Kidney (tissue), 14 donors: ENCODE data around the gene CERS3. TPM values are rescaled to one million over a fixed set of nuclear protein-coding genes. Genes with fewer than 3 reads are reported as not detected.

Experiments
- DNase-seq, 5 donors: peaks; one replicate each; pipeline ENCODE4 v3.0.0-alpha.2; 2013 to 2020
- FAIRE-seq: peaks from 2 replicates; lab custom pipeline; 2012; peaks lifted over from hg19 to GRCh38; lab: Jason Lieb, UNC
- H3K27ac ChIP-seq, 2 donors: one replicate each; pipeline ENCODE4 v1.7.0; 2013; ENCODE audit warnings: low read depth in 2 of 2, low read length in 2 of 2, inconsistent platforms in 1 of 2
- H3K27me3 ChIP-seq: one replicate; pipeline ENCODE4 v1.7.1; 2013; ENCODE audit warnings: low read length, inconsistent platforms; ENCODE audit not compliant: control insufficient read depth, insufficient read depth
- H3K36me3 ChIP-seq, 3 donors: one replicate each; pipeline versions ENCODE4 v1.7.0 to v1.7.1; 2013; ENCODE audit warnings: low read length in 3 of 3, control low read depth in 1 of 3, inconsistent platforms in 1 of 3; ENCODE audit not compliant: insufficient read depth in 3 of 3, control insufficient read depth in 2 of 3
- H3K4me1 ChIP-seq, 3 donors: one replicate each; pipeline versions ENCODE4 v1.7.0 to v1.7.1; 2013; ENCODE audit warnings: low read length in 3 of 3, inconsistent platforms in 1 of 3, low read depth in 1 of 3; ENCODE audit not compliant: control insufficient read depth in 2 of 3, insufficient read depth in 2 of 3
- H3K4me3 ChIP-seq, 3 donors: one replicate each; pipeline versions ENCODE4 v1.7.0 to v1.8.1; 2013; ENCODE audit warnings: low read length in 3 of 3, control low read depth in 1 of 3, inconsistent platforms in 1 of 3
- H3K9ac ChIP-seq, 3 donors: one replicate each; pipeline versions ENCODE4 v1.7.0 to v1.7.1; 2013; ENCODE audit warnings: low read length in 3 of 3, control low read depth in 1 of 3, inconsistent platforms in 1 of 3
- H3K9me3 ChIP-seq, 3 donors: one replicate each; pipeline versions ENCODE4 v1.7.0 to v1.7.1; 2013; ENCODE audit warnings: low read length in 3 of 3, control low read depth in 1 of 3, inconsistent platforms in 1 of 3; ENCODE audit not compliant: control insufficient read depth in 2 of 3, insufficient read depth in 1 of 3
- intact Hi-C: fragments of 100-400 bp; cut with DNase I; formaldehyde crosslinking; loops from one replicate; pipeline ENCODE4 v1.11.1; 2022
- polyA plus RNA-seq: library from polyadenylated mRNA; stranded (reverse); fragments of 350-450 nt; fragmentation: Illumina TruSeq; extraction: RNeasy Lipid Tissue Mini Kit (QIAGEN cat#74804); gene quantifications from one replicate; pipeline ENCODE4 v1.2.3, GENCODE V29; 2014; ENCODE audit warnings: low read depth, low replicate concordance; ENCODE audit not compliant: insufficient read depth
- total RNA-seq: library from RNA; stranded (reverse); fragmentation: NEBNext Ultra II Directional; extraction: Animal tissue kit (Norgen Biotek cat#: 25700); gene quantifications from one replicate; pipeline ENCODE4 v1.2.1, GENCODE V29; 2021
- TF ChIP-seq, protein P1 (sequence below): IDR thresholded peaks from 3 replicates; pipeline ENCODE4 v1.5.1; 2012; ENCODE audit warnings: mild to moderate bottlenecking, moderate library complexity, borderline replicate concordance; ENCODE audit not compliant: insufficient read depth; ENCODE audit errors: extremely low read depth
- donor health status: control.
- donor health status: control.
- donor health status: control.
- donor health status: control.
- donor health status: control.
- donor health status: DM: yes; HTN: yes; CAD: no.
- donor health status: Normal renal cell carcinoma (clear cell type).

The CERS3 gene
- total and polyA plus RNA-seq, 2 donors from 2014 or later, result 0.31 TPM; not detected in 1

DNA sequence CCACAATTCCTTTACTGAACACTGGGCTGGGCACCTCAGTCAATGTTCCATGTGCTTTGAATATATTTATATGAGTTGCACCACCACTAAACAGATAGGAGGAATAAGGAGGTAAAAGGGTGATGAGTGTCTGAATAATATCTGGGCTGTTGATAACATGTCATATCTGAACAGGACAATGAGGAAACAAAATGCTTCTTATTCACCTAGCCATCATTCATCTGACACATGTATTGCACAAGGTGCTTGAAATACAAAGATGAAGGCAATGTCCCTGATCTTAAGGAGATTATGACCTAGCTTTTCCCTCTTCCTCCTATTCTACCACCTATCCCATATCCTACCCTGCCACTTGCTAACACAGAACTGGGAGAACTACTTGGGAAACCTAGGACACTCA, 8.0 kb upstream of the CERS3 start:
- no peaks in the 10 kb centered on the region for H3K36me3 ChIP-seq
- no peak overlapping the region for H3K27ac ChIP-seq
- FAIRE-seq (no peak), DNase-seq (no peak)
- intact Hi-C loops, result no loop called here
- H3K4me3 ChIP-seq, result no peak overlapping the region
- TF ChIP-seq, protein P1, sequence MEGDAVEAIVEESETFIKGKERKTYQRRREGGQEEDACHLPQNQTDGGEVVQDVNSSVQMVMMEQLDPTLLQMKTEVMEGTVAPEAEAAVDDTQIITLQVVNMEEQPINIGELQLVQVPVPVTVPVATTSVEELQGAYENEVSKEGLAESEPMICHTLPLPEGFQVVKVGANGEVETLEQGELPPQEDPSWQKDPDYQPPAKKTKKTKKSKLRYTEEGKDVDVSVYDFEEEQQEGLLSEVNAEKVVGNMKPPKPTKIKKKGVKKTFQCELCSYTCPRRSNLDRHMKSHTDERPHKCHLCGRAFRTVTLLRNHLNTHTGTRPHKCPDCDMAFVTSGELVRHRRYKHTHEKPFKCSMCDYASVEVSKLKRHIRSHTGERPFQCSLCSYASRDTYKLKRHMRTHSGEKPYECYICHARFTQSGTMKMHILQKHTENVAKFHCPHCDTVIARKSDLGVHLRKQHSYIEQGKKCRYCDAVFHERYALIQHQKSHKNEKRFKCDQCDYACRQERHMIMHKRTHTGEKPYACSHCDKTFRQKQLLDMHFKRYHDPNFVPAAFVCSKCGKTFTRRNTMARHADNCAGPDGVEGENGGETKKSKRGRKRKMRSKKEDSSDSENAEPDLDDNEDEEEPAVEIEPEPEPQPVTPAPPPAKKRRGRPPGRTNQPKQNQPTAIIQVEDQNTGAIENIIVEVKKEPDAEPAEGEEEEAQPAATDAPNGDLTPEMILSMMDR, result no peak
- H3K9ac ChIP-seq, result no peak overlapping the region
- no peaks in the 10 kb centered on the region for H3K4me1 ChIP-seq
- H3K27me3 ChIP-seq, result no peaks in the 10 kb centered on the region
- peaks cover 0 to 4% (median 0%) of the 10 kb centered on the region in 3 donors for H3K9me3 ChIP-seq

DNA sequence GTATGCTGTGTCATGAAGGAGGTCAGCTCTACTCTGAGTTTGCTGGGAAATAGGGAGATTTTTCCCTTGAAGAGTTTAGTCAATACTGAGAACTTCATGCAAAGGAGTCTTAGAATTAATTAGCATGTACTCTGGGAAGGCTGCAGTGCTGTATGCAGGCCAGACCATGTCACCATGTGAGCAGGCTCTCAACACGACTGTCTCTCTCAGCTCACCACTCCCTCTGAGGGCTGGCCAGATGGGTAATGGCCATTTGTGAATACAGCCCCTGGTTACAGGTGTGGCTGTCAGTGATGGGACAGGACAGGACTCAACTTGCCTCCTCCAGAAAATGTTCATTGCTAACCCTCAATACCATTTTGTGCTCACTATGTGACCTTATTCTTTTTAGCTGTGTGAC, 5.1 kb upstream of the CERS3 start:
- H3K9ac ChIP-seq, result no peak overlapping the region
- intact Hi-C loops, result no loop called here
- DNase-seq (no peak), FAIRE-seq (no peak)
- H3K4me1 ChIP-seq, result no peaks in the 10 kb centered on the region
- H3K36me3 ChIP-seq, result no peaks in the 10 kb centered on the region
- no peak overlapping the region for H3K4me3 ChIP-seq
- no peak overlapping the region for H3K27ac ChIP-seq
- TF ChIP-seq, protein P1, result no peak
- H3K9me3 ChIP-seq, result peaks cover 0 to 4% (median 0%) of the 10 kb centered on the region in 3 donors
- no peaks in the 10 kb centered on the region for H3K27me3 ChIP-seq

DNA sequence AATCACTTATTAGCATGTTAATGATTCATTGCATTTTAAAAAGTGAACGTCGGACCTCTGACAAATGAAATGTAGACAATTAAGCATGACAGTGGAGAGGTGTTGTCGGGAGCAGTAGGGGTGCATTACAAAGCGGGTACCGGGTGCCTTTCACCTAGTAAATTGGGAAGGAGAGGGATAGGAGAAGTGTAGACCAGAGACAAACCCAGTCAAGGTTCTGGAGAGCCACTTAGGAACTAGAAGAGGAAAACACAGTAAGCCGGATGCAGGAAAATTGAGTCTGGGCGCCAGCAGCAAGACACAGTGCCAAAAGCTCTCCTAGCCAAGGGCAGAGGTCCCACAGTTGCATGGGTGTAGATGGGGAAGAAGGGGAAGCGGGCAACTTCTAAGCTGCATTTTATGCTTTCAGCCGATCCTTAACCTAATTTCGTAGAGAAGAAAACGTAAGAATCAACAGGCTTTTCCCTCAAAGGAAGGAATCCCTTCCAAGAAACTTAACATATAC, 3.1 kb upstream of the CERS3 start:
- Histone ChIP-seq H3K27me3 (no peaks in the 10 kb centered on the region), H3K4me3 (no peak overlapping the region), H3K4me1 (no peaks in the 10 kb centered on the region), H3K9ac (no peak overlapping the region), H3K9me3 (no peaks in the 10 kb centered on the region), H3K36me3 (no peaks in the 10 kb centered on the region), H3K27ac (no peak overlapping the region)
- intact Hi-C loops, result no loop called here
- FAIRE-seq, result no peak
- TF ChIP-seq, protein P1, result no peak
- no peak for DNase-seq

DNA sequence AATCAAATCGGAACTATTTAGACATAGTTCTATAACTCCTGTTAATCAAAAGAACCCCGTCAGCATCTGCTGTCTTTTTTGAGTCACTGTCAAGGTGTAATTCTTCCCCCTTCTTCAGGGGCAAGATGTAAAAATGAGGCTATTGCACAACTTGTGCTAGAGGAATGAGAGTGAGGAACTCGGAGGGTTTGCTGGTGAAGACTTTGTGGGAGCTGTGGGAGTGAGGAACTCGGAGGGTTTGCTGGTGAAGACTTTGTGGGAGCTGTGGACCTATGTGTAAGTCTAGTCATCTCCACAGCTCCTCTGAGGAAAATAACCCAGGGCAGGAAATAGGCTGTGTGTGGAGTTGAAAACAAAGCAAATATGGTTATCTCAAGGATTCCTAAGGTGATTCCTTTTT, 2.5 kb upstream of the CERS3 start:
- intact Hi-C loops, result no loop called here
- H3K36me3 ChIP-seq, result no peaks in the 10 kb centered on the region
- DNase-seq (no peak), FAIRE-seq (no peak)
- H3K27ac ChIP-seq, result no peak overlapping the region
- H3K9ac ChIP-seq, result no peak overlapping the region
- no peaks in the 10 kb centered on the region for H3K9me3 ChIP-seq
- TF ChIP-seq, protein P1, result no peak
- no peaks in the 10 kb centered on the region for H3K4me1 ChIP-seq
- no peaks in the 10 kb centered on the region for H3K27me3 ChIP-seq
- no peak overlapping the region for H3K4me3 ChIP-seq
